22Rv1 (cell line): ENCODE data around the gene APBB2.

Experiments
- H3K27ac ChIP-seq: fragments of 450-650 bp; 2 replicates; pipeline ENCODE4 v1.5.1; 2017
- CTCF ChIP-seq: fragments of 450-650 bp; IDR thresholded peaks from 2 replicates; pipeline ENCODE4 v1.5.1; 2017; ENCODE audit warnings: mild to moderate bottlenecking
- ZFX ChIP-seq: fragments of 450-650 bp; IDR thresholded peaks from 2 replicates; pipeline ENCODE4 v1.6.1; 2017; ENCODE audit warnings: antibody characterized with exemption, borderline replicate concordance

The APBB2 gene

DNA sequence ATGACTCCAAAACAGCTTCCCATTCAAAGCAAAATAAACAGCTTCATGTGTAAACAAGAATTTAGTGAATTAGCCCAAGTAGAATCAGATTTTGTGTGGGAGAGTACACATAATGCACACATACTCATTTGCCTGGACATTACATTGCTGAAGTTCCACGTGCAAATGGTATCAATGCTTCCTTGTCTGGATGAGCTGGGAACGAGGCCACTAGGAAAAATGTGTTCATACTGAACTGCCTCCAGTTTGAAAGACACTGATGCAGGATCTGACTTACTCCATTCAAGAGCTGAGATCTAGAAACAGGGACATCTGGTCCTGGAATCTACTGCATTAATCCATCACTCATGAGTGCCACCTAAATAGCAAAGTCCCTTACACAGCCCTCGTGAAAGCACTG is 228.0 kb downstream of the APBB2 start:
- H3K27ac ChIP-seq, result no peak overlapping the region
- TF ChIP-seq ZFX (no peak), CTCF (no peak)

- no peak overlapping the region for H3K27ac ChIP-seq
- no peak for TF ChIP-seq CTCF
Observed at GRCh38 chr4:40984051-40984450, 230.3 kb downstream of the APBB2 start.

GRCh38 chr4:40980318-40980883 is 233.9 kb downstream of the APBB2 start:
- H3K27ac ChIP-seq, result no peak overlapping the region
- TF ChIP-seq CTCF, result peak; percentile 62
- TF ChIP-seq ZFX, result no peak

DNA sequence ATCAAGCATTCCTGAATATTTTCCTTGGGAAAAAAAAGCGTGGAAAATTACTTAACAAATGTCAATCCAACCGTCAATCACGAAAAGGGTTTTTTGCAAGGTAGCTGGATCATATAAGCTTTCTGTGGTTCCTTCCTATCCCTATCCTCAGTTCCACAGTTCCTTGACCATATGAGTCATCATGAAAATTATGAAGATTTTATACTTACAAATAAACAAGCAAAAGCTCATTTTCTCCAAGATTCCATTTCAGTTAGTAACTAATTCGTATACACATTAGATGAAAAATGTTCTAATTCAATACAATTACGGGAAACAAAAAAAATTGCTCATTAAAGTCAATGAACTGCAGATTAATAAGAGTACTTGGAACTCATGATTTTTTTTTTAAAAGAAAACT is 235.8 kb downstream of the APBB2 start:
- no peak overlapping the region for H3K27ac ChIP-seq
- no peak for TF ChIP-seq ZFX
- TF ChIP-seq CTCF, result no peak

DNA sequence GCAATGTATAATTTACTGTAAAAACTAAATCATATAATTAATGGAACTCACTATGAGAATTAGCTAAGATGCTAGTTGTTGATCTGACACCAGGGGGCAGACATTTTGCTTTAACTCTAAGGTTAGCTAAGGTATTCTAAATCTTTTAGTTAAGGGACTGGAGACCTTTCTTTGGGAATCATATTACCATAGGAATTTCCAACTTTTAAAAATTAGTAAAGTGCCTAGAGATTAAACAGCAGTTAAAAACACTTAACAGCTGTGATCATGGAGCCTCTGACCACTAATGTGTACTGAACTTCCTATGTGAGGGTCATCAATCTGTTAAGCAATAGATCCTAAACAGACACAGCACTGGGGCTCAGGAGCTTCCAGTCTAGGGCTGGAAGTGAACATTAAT is 238.0 kb downstream of the APBB2 start:
- H3K27ac ChIP-seq, result no peak overlapping the region

GRCh38 chr4:40972722-40973121 is 241.6 kb downstream of the APBB2 start:
- TF ChIP-seq ZFX (no peak), CTCF (no peak)
- H3K27ac ChIP-seq, result no peak overlapping the region

More for the DNA sequence above, 238.0 kb downstream of the APBB2 start:
- no peak for TF ChIP-seq ZFX
- peak; percentile 84 for TF ChIP-seq CTCF

- no peak overlapping the region for H3K27ac ChIP-seq
- no peak for TF ChIP-seq ZFX
- TF ChIP-seq CTCF, result no peak
Observed at GRCh38 chr4:40971338-40971737, 243.0 kb downstream of the APBB2 start.
